ENCODE results near the gene JUNB.

DNA sequence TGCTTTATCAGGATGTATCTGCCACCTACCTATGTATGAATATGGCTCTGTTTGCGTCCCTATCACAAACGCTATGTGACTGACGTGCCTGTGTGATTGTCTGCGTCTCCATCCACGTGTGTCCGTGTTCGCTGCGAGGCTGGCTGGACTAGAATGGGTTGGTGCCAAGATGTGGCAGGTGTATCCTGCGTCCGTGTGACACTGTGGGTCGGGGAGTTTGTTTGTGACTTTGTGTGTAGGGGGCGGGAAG, 9.2 kb upstream of the JUNB start:
- TF ChIP-seq CTCF (tag by site-specific recombination; IDR thresholded peaks at IDR 0.05) (no peak), ZNF18 (tag by site-specific recombination; IDR thresholded peaks at IDR 0.05) (no peak), BCL11B (tag by site-specific recombination; IDR thresholded peaks at IDR 0.05; ENCODE audit: low read depth) (no peak), ZNF335 (tag by site-specific recombination; conservative IDR thresholded peaks at IDR 0.05) (no peak), AEBP2 (tag by site-specific recombination; IDR thresholded peaks at IDR 0.05; ENCODE audit: borderline replicate concordance) (no peak), PRDM10 (tag by site-specific recombination; IDR thresholded peaks at IDR 0.05) (no peak), ZIC2 (tag by site-specific recombination; IDR thresholded peaks at IDR 0.05) (no peak), MYNN (tag by site-specific recombination; IDR thresholded peaks at IDR 0.05; ENCODE audit: borderline replicate concordance) (no peak)
- TF ChIP-seq, protein P1, sequence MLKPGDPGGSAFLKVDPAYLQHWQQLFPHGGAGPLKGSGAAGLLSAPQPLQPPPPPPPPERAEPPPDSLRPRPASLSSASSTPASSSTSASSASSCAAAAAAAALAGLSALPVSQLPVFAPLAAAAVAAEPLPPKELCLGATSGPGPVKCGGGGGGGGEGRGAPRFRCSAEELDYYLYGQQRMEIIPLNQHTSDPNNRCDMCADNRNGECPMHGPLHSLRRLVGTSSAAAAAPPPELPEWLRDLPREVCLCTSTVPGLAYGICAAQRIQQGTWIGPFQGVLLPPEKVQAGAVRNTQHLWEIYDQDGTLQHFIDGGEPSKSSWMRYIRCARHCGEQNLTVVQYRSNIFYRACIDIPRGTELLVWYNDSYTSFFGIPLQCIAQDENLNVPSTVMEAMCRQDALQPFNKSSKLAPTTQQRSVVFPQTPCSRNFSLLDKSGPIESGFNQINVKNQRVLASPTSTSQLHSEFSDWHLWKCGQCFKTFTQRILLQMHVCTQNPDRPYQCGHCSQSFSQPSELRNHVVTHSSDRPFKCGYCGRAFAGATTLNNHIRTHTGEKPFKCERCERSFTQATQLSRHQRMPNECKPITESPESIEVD (tag by site-specific recombination; IDR thresholded peaks at IDR 0.05), result no peak

Measured in HEK293 (cell line).